ENCODE data around the gene GPC2.

The GPC2 gene

GRCh38 chr7:100166970-100167911 lies 9.9 kb downstream of the GPC2 start:
- H3K27me3 Mint-ChIP-seq, result no peaks in the 10 kb centered on the region
- H3K4me3 Mint-ChIP-seq, result peak overlapping the region; percentile 85
- H3K27ac Mint-ChIP-seq, result peak overlapping the region; percentile 81
- no peaks in the 10 kb centered on the region for H3K9me3 Mint-ChIP-seq (ENCODE audit: low read depth)
- H3K36me3 Mint-ChIP-seq, result no peaks in the 10 kb centered on the region
- peaks cover 77% of the 10 kb centered on the region for H3K4me1 Mint-ChIP-seq (ENCODE audit: low read depth)

GRCh38 chr7:100166317-100166940 lies 10.8 kb downstream of the GPC2 start:
- no peaks in the 10 kb centered on the region for H3K27me3 Mint-ChIP-seq
- peak overlapping the region; percentile 85 for H3K4me3 Mint-ChIP-seq
- H3K9me3 Mint-ChIP-seq (ENCODE audit: low read depth), result no peaks in the 10 kb centered on the region
- H3K4me1 Mint-ChIP-seq (ENCODE audit: low read depth), result peaks cover 80% of the 10 kb centered on the region
- H3K27ac Mint-ChIP-seq, result peak overlapping the region; percentile 81
- H3K36me3 Mint-ChIP-seq, result no peaks in the 10 kb centered on the region

DNA sequence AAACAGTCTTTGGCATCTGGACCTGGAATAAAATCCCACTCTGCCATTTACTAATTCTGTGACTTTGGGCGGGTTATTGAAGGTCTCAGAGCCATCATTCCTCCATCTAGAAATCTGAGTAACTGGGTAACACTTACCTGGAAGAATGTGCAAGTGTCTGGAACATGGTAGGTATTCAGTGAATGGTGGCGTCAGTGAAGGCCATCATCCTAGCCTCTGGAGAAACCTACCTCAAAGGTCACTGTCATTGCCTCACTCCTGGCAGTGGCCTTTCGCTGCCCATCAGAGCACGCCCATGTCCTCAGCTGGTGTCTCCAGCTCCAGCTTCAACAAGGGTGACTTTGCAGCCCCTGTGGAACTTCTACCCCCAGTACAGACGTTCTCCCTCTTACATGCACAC lies 13.3 kb downstream of the GPC2 start:
- Mint-ChIP-seq H3K27me3 (no peaks in the 10 kb centered on the region), H3K4me3 (no peak overlapping the region), H3K4me1 (ENCODE audit: low read depth) (peaks cover 66% of the 10 kb centered on the region), H3K36me3 (no peaks in the 10 kb centered on the region), H3K27ac (peak overlapping the region; percentile 92), H3K9me3 (ENCODE audit: low read depth) (no peaks in the 10 kb centered on the region)

DNA sequence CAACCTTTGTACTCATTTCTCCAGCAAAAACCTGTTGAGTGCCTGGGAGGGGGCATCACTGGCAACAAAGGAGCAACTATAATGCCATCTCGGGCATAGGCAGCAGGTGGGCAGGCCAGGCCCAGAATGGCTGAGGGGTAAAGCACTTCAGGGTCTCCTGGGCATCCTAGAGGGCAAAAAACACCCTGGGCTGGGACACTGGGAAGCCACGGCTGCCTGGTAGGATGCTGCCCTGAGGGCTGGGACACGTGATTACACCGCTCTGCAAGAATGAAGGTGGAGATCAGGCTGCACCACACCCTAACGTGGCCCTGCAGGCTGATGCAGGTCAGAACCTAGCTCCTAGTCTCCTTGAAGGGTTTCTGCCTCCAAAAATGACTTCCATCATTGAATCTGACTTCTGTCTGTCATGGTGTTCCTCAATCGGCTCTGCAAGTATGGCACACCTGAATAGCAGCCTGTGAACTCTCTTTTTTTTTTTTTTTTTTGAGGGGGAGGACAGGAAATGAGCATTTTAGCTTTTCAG lies 14.1 kb downstream of the GPC2 start:
- H3K36me3 Mint-ChIP-seq, result no peaks in the 10 kb centered on the region
- H3K4me1 Mint-ChIP-seq (ENCODE audit: low read depth), result peaks cover 59% of the 10 kb centered on the region
- peak overlapping the region; percentile 92 for H3K27ac Mint-ChIP-seq
- no peaks in the 10 kb centered on the region for H3K9me3 Mint-ChIP-seq (ENCODE audit: low read depth)
- no peaks in the 10 kb centered on the region for H3K27me3 Mint-ChIP-seq
- peak overlapping the region; percentile 66 for H3K4me3 Mint-ChIP-seq

- Mint-ChIP-seq H3K27ac (peak overlapping the region; percentile 70), H3K36me3 (no peaks in the 10 kb centered on the region), H3K9me3 (ENCODE audit: low read depth) (no peaks in the 10 kb centered on the region), H3K4me1 (ENCODE audit: low read depth) (peaks cover 58% of the 10 kb centered on the region), H3K4me3 (no peak overlapping the region), H3K27me3 (no peaks in the 10 kb centered on the region)
Observed at GRCh38 chr7:100160067-100160466, 17.1 kb downstream of the GPC2 start.

DNA sequence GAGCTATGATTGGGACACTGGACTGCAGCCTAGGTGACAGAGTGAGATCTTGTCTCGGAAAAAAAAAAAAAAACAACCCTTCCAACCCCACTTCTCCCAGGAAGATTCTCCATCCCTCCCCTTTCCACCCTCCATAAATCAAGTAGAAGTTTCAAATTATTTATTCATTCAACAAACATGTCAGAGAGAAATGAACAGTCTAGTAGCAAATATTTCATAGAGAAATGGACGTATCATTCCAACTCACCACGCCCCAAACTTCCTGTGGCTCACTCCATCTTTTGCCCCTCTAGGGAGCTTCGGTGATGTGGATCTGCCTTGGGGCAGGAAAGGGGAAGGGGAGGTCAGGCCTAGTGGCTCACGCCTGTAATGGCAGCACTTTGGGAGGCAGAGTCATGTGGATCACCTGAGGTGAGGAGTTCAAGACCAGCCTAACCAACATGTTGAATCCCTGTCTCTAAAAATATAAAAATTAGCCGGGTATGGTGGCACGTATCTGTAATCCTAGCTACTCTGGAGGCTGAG lies 18.0 kb downstream of the GPC2 start:
- H3K4me3 Mint-ChIP-seq, result peak overlapping the region; percentile 85
- H3K9me3 Mint-ChIP-seq (ENCODE audit: low read depth), result no peaks in the 10 kb centered on the region
- H3K4me1 Mint-ChIP-seq (ENCODE audit: low read depth), result peaks cover 57% of the 10 kb centered on the region

DNA sequence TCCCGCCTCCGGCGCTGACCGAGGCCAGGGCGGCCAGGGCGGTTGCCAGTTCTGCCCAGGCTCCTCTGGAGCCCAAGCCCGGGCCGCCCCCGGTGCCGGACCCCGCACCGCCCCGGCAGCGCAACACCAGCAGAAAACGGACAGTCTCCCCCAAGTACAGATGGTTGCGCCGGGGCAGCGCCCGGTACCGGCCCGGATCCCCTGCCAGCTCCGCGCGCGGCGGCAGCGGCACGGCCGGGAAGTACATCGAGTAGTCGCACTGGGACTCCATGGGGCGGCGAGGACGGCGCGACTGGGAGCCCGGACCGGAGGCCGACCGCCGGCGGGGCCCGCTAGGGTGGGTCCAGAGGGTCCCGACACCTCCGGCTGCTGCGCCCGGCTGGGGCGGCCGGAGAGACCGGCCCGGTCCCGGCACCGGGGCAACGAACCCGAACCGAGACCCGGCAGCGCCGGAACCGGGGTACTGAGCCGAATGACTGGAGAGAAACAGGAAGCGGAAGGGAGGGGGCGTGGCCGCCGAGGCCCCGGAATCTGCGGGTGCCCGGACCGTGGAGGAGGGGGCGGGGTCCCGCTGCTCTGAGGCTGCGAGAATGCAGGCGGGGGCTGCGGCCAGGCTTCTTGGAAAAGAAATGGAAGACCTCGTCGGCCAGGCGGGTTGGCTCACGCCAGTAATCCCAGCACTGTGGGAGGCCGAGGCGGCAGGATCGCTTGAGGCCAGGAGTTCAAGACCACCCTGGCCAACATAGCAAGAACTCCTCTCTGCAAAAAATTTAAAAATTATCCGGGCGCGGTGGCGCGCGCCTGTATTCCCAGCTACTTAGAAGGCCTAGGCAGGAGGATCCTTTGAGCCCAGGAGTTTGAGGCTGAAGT lies 18.7 kb downstream of the GPC2 start, which contains the start of gene TRAPPC14:
TRAPPC14 (minus strand) TSS at position 495 of the 870 bp plus-strand sequence; CDS start at position 271, 224 bp downstream.
- peaks cover 56% of the 10 kb centered on the region for H3K4me1 Mint-ChIP-seq (ENCODE audit: low read depth)

More for the DNA sequence above, 18.0 kb downstream of the GPC2 start:
- H3K27ac Mint-ChIP-seq, result peak overlapping the region; percentile 81
- H3K36me3 Mint-ChIP-seq, result no peaks in the 10 kb centered on the region
- no peaks in the 10 kb centered on the region for H3K27me3 Mint-ChIP-seq

DNA sequence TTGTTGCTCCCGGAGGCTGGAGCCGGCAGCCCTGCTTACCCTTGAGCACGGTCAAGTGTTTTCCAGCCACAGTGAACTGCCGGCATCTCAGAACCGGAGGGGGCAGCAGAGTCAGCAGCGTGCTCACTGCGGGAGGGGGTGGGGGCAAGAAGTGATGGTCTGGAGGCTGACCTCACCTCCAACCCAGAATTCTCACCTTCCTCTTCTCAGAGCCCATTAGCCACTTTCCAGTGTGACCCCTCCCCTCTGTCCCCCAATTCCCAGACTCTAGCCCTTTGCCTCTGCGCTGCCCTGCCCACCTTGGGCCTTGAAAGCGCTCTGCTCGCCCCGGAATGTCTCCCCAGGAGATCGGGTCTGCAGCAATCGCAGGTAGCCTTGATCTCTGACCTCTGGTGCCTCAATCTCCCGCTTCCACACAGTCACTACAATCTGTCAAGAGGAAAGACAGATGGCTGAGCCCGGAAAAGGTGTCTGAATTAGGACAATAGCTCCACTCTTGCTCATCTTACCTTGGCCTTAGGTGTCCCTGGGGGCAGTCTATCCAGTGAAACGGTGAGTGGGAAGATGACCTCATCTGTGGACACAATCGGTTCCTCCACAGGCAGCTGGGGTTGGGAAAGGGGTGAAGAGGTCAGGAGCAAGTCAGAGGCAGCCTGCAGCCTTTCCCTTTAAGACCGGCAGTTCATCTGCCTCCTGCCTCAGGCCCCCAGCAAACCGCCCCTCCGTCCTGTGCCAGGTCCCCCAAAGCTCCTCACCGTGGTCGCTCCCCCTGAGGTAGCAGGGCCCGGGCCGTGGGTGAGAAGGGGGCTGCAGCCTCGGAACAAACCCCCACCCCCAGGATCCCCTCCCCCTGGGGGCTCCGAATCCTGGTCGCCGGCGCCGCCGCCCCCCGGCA lies 19.6 kb downstream of the GPC2 start:
- Mint-ChIP-seq H3K27ac (peak overlapping the region; percentile 67), H3K4me1 (ENCODE audit: low read depth) (peaks cover 49% of the 10 kb centered on the region)

More for the DNA sequence above, 18.7 kb downstream of the GPC2 start, which contains the start of gene TRAPPC14:
- Mint-ChIP-seq H3K36me3 (no peaks in the 10 kb centered on the region), H3K27me3 (no peaks in the 10 kb centered on the region), H3K4me3 (peak within 1 kb of the TSS; percentile 85), H3K9me3 (ENCODE audit: low read depth) (no peaks in the 10 kb centered on the region), H3K27ac (peak within 1 kb of the TSS; percentile 81)

DNA sequence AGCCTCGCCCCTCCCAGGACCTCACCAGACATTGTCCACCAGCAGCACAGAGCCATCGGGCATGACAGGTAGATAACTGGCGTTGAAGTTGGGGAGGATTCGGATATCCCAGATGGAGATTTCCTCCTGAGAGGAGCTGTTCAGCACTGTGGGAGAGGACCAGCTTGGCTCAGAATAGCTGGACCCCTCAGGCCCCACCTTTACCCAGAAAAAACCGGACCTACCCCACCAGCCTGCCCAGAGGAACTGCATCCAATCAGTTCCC lies 20.2 kb downstream of the GPC2 start:
- no peaks in the 10 kb centered on the region for H3K36me3 Mint-ChIP-seq
- H3K4me3 Mint-ChIP-seq, result peak overlapping the region; percentile 85
- no peaks in the 10 kb centered on the region for H3K9me3 Mint-ChIP-seq (ENCODE audit: low read depth)
- H3K4me1 Mint-ChIP-seq (ENCODE audit: low read depth), result peaks cover 53% of the 10 kb centered on the region
- peak overlapping the region; percentile 67 for H3K27ac Mint-ChIP-seq
- no peaks in the 10 kb centered on the region for H3K27me3 Mint-ChIP-seq

More for the DNA sequence above, 19.6 kb downstream of the GPC2 start:
- H3K9me3 Mint-ChIP-seq (ENCODE audit: low read depth), result no peaks in the 10 kb centered on the region
- H3K36me3 Mint-ChIP-seq, result no peaks in the 10 kb centered on the region
- peak overlapping the region; percentile 85 for H3K4me3 Mint-ChIP-seq
- no peaks in the 10 kb centered on the region for H3K27me3 Mint-ChIP-seq

GRCh38 chr7:100156331-100157068 lies 20.7 kb downstream of the GPC2 start:
- Mint-ChIP-seq H3K9me3 (ENCODE audit: low read depth) (no peaks in the 10 kb centered on the region), H3K36me3 (no peaks in the 10 kb centered on the region)

GRCh38 chr7:100155553-100156317 lies 21.4 kb downstream of the GPC2 start:
- Mint-ChIP-seq H3K4me1 (ENCODE audit: low read depth) (peaks cover 53% of the 10 kb centered on the region), H3K9me3 (ENCODE audit: low read depth) (no peaks in the 10 kb centered on the region), H3K27me3 (no peaks in the 10 kb centered on the region), H3K36me3 (no peaks in the 10 kb centered on the region), H3K4me3 (peak overlapping the region; percentile 51), H3K27ac (peak overlapping the region; percentile 67)

More at GRCh38 chr7:100156331-100157068, 20.7 kb downstream of the GPC2 start:
- Mint-ChIP-seq H3K27ac (peak overlapping the region; percentile 67), H3K27me3 (no peaks in the 10 kb centered on the region), H3K4me3 (peak overlapping the region; percentile 85), H3K4me1 (ENCODE audit: low read depth) (peaks cover 53% of the 10 kb centered on the region)

- Mint-ChIP-seq H3K4me3 (no peak overlapping the region), H3K36me3 (peaks cover 4% of the 10 kb centered on the region), H3K4me1 (ENCODE audit: low read depth) (peaks cover 59% of the 10 kb centered on the region), H3K27me3 (no peaks in the 10 kb centered on the region), H3K27ac (no peak overlapping the region), H3K9me3 (ENCODE audit: low read depth) (no peaks in the 10 kb centered on the region)
Observed at GRCh38 chr7:100154651-100155491, 22.3 kb downstream of the GPC2 start.

Data from activated naive CD8-positive, alpha-beta T cell (primary cell).